Activated CD8-positive, alpha-beta memory T cell treated with anti-CD3 and anti-CD28 coated beads for 48 hours (primary cell): ENCODE data around the gene PIK3CB.

Experiments
- DNase-seq, 3 experiments: peaks; one replicate each; pipeline ENCODE4 v3.0.0-alpha.2; 2020; ENCODE audit warnings: low read depth in 2 of 3, low spot score in 2 of 3

The PIK3CB gene

DNA sequence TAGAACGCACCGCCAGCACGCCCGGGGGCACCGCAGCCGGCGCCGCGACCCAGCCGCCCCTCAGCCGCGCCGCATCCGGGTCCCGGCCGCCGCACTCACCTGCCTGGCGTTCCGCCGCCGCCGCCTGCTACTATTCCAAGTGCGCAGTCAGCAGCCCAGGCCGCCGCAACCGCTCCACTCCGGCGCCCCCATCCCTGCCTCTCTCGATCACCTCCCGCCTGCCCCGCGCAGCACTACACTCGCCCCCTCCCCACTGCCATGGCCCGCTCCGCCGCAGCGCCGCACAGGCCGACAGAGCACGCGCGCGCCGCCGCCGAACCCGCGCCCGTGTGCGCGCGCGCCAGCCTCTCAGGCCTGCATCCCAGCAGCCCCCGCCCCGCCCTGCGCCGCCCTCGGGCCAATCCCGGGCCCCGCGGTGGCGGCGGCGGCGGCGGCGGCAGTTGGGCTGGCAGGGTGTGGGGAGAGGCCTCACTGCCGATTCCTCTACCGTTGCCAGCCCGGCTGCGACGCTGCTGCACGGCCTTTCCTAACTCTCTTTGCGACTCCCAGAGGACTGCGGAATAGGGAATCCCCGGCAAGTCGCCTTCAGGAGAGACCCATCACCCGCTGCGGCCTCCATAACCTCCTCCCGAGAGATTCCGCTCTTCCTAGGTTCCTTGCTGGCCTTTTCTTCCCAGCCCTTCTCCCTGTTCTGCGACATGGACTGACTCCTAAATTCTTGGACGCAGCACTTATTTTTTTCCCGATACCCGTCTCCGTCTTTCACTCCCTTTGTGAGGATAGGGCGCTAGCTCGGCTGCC is at the start of gene PIK3CB:
TSS of gene PIK3CB (minus strand) at position 333 of the 801 bp plus-strand sequence. CDS start 75,585 bp downstream, outside the sequence.
- peak; percentile 67 to 72 (median 69) for DNase-seq

DNA sequence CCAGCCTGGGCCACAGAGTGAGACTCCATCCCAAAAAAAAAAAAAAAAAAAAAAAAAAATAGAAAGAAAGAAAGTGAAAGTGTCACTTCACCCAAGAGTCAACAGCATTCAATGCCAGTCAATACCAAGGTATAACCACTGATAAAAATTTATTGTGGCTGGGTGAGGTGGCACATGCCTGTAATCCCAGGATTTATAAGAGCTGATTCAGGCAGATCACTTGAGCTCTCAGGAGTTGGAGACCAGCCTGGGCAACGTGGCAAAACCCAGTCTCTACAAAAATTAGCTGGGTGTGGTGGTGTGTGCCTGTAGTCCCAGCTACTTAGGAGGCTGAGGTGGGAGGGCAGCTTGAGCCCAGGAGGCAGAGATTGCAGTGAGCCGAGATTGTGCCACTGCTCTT is 46.5 kb upstream of the PIK3CB start:
- DNase-seq: no peak

GRCh38 chr3:138879541-138880380 is 45.0 kb upstream of the PIK3CB start:
- no peak for DNase-seq

DNA sequence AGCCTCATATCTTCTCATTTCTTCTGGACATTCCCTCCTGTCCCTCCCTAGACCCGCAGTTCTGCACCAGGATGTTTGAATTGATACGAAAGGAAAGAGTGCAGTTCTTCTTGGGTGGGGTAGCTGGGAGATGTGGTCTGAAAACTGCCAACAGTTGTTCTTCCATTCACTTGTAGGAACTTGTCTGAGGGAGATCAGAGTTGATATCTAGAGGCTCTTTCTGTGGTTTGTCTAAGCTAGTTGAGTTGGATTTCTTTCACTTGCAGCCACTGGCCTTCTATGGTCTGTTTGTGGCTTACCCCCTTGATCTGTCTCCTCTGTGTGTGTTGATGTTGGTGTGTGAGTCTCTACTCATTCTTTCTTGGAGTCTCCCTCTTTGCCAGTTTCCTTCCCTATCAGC is 42.5 kb upstream of the PIK3CB start:
- DNase-seq: no peak

DNA sequence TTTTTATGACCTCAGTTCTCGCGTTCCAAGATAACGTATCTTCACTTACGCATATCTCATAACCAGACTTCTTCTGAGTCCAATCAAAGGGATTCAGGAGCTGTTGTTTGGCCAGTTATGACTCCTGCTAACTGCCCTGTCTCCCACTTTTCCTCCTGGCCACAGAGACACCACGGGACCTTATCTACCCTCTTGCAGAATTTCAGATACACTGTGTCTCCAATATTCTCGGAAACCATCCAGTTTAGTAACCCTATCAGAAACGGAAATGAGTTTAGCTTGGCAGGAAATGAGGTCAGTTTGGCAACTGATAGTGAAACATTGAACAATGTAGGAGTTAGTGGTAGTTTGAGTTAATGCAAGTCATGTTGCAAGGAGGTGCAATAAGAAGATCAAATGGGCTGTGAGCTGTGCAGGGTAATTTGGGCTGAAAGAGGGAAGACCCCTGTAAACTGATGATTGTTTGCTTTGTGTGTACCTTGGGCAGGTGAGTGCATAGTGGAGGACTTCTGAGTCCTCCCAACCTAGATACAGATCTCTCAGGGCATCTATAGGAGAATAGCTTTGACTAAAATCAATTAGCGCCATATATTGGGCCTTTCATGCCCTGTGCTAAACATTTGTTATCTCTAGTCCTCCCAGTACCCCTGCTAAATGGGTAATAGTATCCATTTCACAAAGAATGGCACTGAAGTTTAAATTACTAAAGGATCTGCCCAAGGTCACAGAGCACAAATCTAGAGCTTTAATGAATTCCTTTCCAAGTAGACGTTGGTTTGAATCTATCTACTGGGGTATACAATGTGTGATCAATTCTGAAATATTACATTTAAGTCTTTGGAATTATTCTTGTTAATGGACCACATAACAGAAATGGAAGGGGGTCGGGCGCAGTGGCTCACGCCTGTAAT is 41.3 kb upstream of the PIK3CB start:
- DNase-seq: no peak

GRCh38 chr3:138875096-138875753 is 40.5 kb upstream of the PIK3CB start:
- no peak for DNase-seq

- DNase-seq: no peak
These were observed 38.9 kb upstream of the PIK3CB start for GRCh38 chr3:138873471-138874278.

DNA sequence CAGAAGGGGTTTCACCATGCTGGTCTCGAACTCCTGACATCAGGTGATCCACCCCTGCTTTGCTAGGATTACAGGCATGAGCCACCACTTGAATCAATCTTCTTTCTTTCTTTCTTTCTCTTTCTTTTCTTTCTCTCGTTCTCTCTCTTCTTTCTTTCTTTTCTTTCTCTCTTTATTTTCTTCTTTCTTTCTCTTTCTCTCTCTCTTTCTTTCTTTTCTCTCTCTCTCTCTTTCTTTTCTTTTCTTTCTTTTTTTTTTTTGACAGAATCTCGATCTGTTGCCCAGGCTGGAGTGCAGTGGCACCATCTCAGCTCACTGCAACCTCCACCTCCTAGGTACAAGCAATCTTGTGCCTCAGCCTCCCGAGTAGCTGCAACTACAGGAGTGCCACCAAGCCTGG is 37.9 kb upstream of the PIK3CB start:
- DNase-seq: no peak

- no peak for DNase-seq
These were observed 33.3 kb upstream of the PIK3CB start for GRCh38 chr3:138867996-138868395.

- DNase-seq: no peak
These were observed 29.0 kb upstream of the PIK3CB start for GRCh38 chr3:138863776-138864113.

GRCh38 chr3:138862924-138863775 is 28.4 kb upstream of the PIK3CB start:
- DNase-seq: no peak

DNA sequence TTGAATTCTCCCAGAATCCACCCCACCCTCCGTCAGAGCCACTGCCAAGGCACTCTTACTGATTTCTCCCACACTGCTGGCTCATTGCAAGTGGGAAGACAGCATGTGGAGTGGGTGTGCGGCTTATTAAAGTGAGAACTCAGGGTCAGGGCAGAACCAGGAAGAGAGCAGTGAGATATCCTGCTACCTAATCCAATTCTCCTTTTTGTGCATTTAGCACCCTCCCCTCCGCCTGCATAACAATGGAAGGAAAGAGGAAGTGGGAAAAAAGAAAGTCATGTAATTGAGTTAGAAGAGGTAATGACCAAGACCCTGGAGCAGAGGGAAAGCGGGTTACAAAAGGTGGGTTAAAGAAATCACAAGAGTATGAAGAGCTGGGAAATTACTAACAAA is 27.8 kb upstream of the PIK3CB start:
- DNase-seq: no peak

GRCh38 chr3:138861798-138862197 is 27.1 kb upstream of the PIK3CB start:
- DNase-seq: no peak

GRCh38 chr3:138856799-138857198 is 22.1 kb upstream of the PIK3CB start:
- DNase-seq: no peak

DNA sequence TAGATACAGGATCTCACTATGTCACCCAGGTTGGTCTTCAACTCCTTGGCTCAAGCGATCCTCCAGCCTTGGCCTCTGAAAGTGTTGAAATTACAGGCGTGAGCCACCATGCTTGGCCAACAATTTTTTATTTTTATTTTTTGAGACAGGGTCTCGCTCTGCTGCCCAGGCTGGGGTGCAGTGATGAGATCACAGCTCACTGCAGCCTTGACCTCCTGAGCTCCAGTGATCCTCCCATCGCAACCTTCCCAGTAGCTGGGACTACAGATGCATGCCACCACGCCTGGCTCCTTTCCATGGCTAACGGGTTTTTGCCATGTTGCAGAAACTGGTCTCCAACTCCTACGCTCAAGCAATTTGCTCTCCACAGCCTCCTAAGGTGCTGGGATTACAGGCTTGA is 20.2 kb upstream of the PIK3CB start:
- no peak for DNase-seq

GRCh38 chr3:138854204-138854603 is 19.5 kb upstream of the PIK3CB start:
- no peak for DNase-seq

GRCh38 chr3:138850151-138850550 is 15.4 kb upstream of the PIK3CB start:
- no peak for DNase-seq

DNA sequence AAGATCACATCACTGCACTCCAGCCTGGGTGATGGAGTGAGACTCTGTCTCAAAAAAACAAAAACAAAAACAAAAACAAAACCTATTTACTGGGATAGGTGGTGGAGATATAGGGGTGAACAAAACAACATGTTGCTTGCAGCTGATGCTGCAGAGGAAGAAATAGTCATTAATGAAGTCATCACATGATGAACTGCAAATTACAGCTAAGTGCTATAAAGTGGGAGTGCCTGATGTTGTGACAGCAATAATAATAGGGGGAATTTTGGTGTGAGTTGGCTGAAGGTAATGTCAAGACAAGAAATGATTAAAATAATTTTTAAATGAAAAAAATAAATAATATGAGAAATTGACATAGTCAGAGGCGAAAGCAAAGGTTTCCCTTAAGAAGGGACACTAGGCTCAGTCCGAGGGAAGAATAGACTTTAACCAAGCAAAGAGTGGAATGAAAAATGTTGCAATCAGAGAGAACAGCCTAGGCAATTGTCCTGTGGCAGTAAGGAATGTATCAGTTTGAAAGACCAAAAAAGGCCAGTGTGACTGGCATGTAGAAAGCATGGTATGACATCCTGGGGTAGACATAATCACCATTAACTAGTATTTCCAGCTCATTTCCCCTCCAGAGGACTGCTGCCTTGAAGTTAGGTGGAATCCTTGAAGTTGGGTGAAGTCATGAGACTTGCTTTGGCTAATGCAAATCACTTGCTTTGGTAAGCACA is 14.7 kb upstream of the PIK3CB start:
- DNase-seq: no peak
